Daoy (cell line): ENCODE results near the gene ZNF677. TPM values are rescaled to one million over a fixed set of nuclear protein-coding genes. Genes with fewer than 3 reads are reported as not detected.
"Not testable (repeated sequence)": the region's sequence is repeated elsewhere in the genome, so short reads cannot be mapped to it uniquely, and the experiment has no call there.

Source experiments
- DNase-seq: peaks from one replicate; pipeline ENCODE4 v3.0.0-alpha.2; 2015; ENCODE audit warnings: low read depth
- total RNA-seq: library from RNA; depleted of rRNA; stranded (reverse); fragments of >200 nt; shearing (Covaris generic); gene quantifications from 2 replicates; pipeline ENCODE4 v1.2.3, GENCODE V29; 2014; rRNA removed

The ZNF677 gene
- total RNA-seq = 16.5 and 19.4 TPM in 2 replicates

- DNase-seq = peak; percentile 92
Measured at GRCh38 chr19:53254411-53255341, at the start of gene ZNF677. Gene ZNF677, minus strand, starts transcription at chr19:53254873. Its CDS starts 3,323 bp downstream, at chr19:53251550.

- DNase-seq = not testable (repeated sequence)
Measured at GRCh38 chr19:53301341-53301740, 46.7 kb upstream of the ZNF677 start.

- no peak for DNase-seq
Measured at GRCh38 chr19:53294786-53295441, 40.2 kb upstream of the ZNF677 start.

- no peak for DNase-seq
Measured at GRCh38 chr19:53290758-53291549, 36.3 kb upstream of the ZNF677 start.

GRCh38 chr19:53285087-53285486 is 30.4 kb upstream of the ZNF677 start:
- no peak for DNase-seq

- DNase-seq = not testable (repeated sequence)
Measured at GRCh38 chr19:53281947-53282346, 27.3 kb upstream of the ZNF677 start.

- DNase-seq = no peak
Measured at GRCh38 chr19:53275480-53275879, 20.8 kb upstream of the ZNF677 start.

GRCh38 chr19:53272044-53272443 is 17.4 kb upstream of the ZNF677 start:
- no peak for DNase-seq

- not testable (repeated sequence) for DNase-seq
Measured at GRCh38 chr19:53269861-53270260, 15.2 kb upstream of the ZNF677 start.

- not testable (repeated sequence) for DNase-seq
Measured at GRCh38 chr19:53267623-53268022, 12.9 kb upstream of the ZNF677 start, which contains the start of gene VN1R4. Gene VN1R4, minus strand, starts transcription at chr19:53267723. Its CDS starts 58 bp downstream, at chr19:53267665.

GRCh38 chr19:53257715-53258342 is 3.2 kb upstream of the ZNF677 start, which contains the start of gene VN1R2:
Gene VN1R2, plus strand, starts transcription at chr19:53258292. Its CDS starts 84 bp downstream, at chr19:53258376.
- peak; percentile 9 for DNase-seq

- no peak for DNase-seq
Measured at GRCh38 chr19:53246498-53246897, 8.2 kb downstream of the ZNF677 start.

- DNase-seq = no peak
Measured at GRCh38 chr19:53237114-53237777, 17.4 kb downstream of the ZNF677 start.

GRCh38 chr19:53224606-53225005 is 30.1 kb downstream of the ZNF677 start:
- DNase-seq = no peak

GRCh38 chr19:53222716-53223115 is 32.0 kb downstream of the ZNF677 start:
- not testable (repeated sequence) for DNase-seq

GRCh38 chr19:53212703-53213320 is 41.9 kb downstream of the ZNF677 start:
- DNase-seq = no peak

- DNase-seq = not testable (repeated sequence)
Measured at GRCh38 chr19:53211554-53211953, 43.1 kb downstream of the ZNF677 start.

GRCh38 chr19:53196777-53197396 is 57.8 kb downstream of the ZNF677 start:
- peak; percentile 93 for DNase-seq

- peak; percentile 84 for DNase-seq
Measured at GRCh38 chr19:53195265-53195903, 59.3 kb downstream of the ZNF677 start.
